CD14-positive monocyte (primary cell): Measurements from ENCODE around the gene SLC2A4RG. TPM values are rescaled to one million over a fixed set of nuclear protein-coding genes. Genes with fewer than 3 reads are reported as not detected.
"Not testable (repeated sequence)": the region's sequence is repeated elsewhere in the genome, so short reads cannot be mapped to it uniquely, and the experiment has no call there.

Experiments
- DNase-seq, 3 donors: peaks; one replicate each; pipeline ENCODE4 v3.0.0-alpha.2; 2011 to 2022
- H2AFZ ChIP-seq: 2 replicates; pipeline ENCODE4 v1.6.0; 2012; ENCODE audit warnings: mild to moderate bottlenecking, low read depth, low read length, inconsistent platforms; ENCODE audit not compliant: insufficient read depth, poor library complexity, severe bottlenecking
- H3K27ac ChIP-seq, 2 donors: 1 replicate in 1 of 2; 2 replicates in 1 of 2; pipeline ENCODE4 v1.5.1; 2012 to 2013; ENCODE audit warnings: low read length in 2 of 2, control low read depth in 1 of 2, inconsistent platforms in 1 of 2, low read depth in 1 of 2, mild to moderate bottlenecking in 1 of 2
- H3K27me3 ChIP-seq, 2 donors: one replicate each; pipeline versions ENCODE4 v1.6.0 to v1.6.1; 2011 to 2013; ENCODE audit warnings: low read length in 2 of 2; ENCODE audit not compliant: control insufficient read depth in 2 of 2, insufficient read depth in 2 of 2
- H3K36me3 ChIP-seq, 2 donors: replicated peaks in 1 of 2; 1 replicate in 1 of 2; 2 replicates in 1 of 2; pipeline versions ENCODE4 v1.5.1 to v1.6.1; 2012 to 2013; ENCODE audit warnings: low read length in 2 of 2, control low read depth in 1 of 2, inconsistent platforms in 1 of 2, mild to moderate bottlenecking in 1 of 2; ENCODE audit not compliant: insufficient read depth in 2 of 2, control insufficient read depth in 1 of 2
- H3K4me1 ChIP-seq, 2 donors: 1 replicate in 1 of 2; 2 replicates in 1 of 2; pipeline versions ENCODE4 v1.5.1 to v1.6.1; 2012 to 2013; ENCODE audit warnings: low read length in 2 of 2, control low read depth in 1 of 2, inconsistent platforms in 1 of 2, mild to moderate bottlenecking in 1 of 2, moderate library complexity in 1 of 2; ENCODE audit not compliant: insufficient read depth in 2 of 2, control insufficient read depth in 1 of 2
- H3K4me2 ChIP-seq: replicated peaks from 2 replicates; pipeline ENCODE3; 2012; ENCODE audit warnings: low read length, moderate library complexity, mild to moderate bottlenecking; ENCODE audit not compliant: poor library complexity, severe bottlenecking; ENCODE audit errors: extremely low read depth
- H3K4me3 ChIP-seq, 3 experiments: fragments of 200-600 bp in 1 of 3; sonication (generic) in 1 of 3; replicated peaks in 1 of 3; 1 replicate in 2 of 3; 2 replicates in 1 of 3; pipeline ENCODE4 v1.5.1; 2011 to 2013; ENCODE audit warnings: low read length in 3 of 3, mild to moderate bottlenecking in 3 of 3, control low read depth in 2 of 3, low read depth in 2 of 3, inconsistent platforms in 1 of 3, moderate library complexity in 1 of 3
- H3K79me2 ChIP-seq: 2 replicates; pipeline ENCODE4 v1.6.0; 2012; ENCODE audit warnings: mild to moderate bottlenecking, control low read depth, inconsistent platforms, low read length, moderate library complexity; ENCODE audit not compliant: insufficient read depth
- H3K9ac ChIP-seq: 2 replicates; pipeline ENCODE4 v1.6.0; 2017; ENCODE audit warnings: low read length, mild to moderate bottlenecking; ENCODE audit not compliant: insufficient read depth, poor library complexity, severe bottlenecking
- H3K9me3 ChIP-seq, 2 donors: replicated peaks in 1 of 2; 1 replicate in 1 of 2; 2 replicates in 1 of 2; pipeline versions ENCODE4 v1.5.1 to v1.6.1; 2012 to 2013; ENCODE audit warnings: low read length in 2 of 2, control low read depth in 1 of 2; ENCODE audit not compliant: control insufficient read depth in 1 of 2, insufficient read depth in 1 of 2
- H4K20me1 ChIP-seq: 2 replicates; pipeline ENCODE4 v1.6.0; 2012; ENCODE audit warnings: mild to moderate bottlenecking, low read length, control low read depth, moderate library complexity; ENCODE audit not compliant: insufficient read depth
- H3K27ac Mint-ChIP-seq, 7 donors: one replicate each; pipeline ENCODE4 v1.8.0; 2020; ENCODE audit warnings: mild to moderate bottlenecking in 7 of 7, mixed read lengths in 7 of 7, moderate library complexity in 6 of 7, inconsistent platforms in 2 of 7
- H3K27me3 Mint-ChIP-seq, 3 donors: one replicate each; pipeline ENCODE4 v1.8.0; 2021 to 2022; ENCODE audit warnings: low read depth in 3 of 3, mild to moderate bottlenecking in 3 of 3, mixed read lengths in 3 of 3, moderate library complexity in 3 of 3, inconsistent platforms in 1 of 3
- H3K36me3 Mint-ChIP-seq, 2 donors: one replicate each; pipeline ENCODE4 v1.8.0; 2020; ENCODE audit warnings: mixed read lengths in 2 of 2, inconsistent platforms in 1 of 2, mild to moderate bottlenecking in 1 of 2
- H3K4me1 Mint-ChIP-seq: one replicate; pipeline ENCODE4 v1.8.0; 2020; ENCODE audit warnings: mild to moderate bottlenecking, mixed read lengths
- H3K4me3 Mint-ChIP-seq, 2 donors: one replicate each; pipeline ENCODE4 v1.8.0; 2020; ENCODE audit warnings: mild to moderate bottlenecking in 2 of 2, mixed read lengths in 2 of 2, moderate library complexity in 1 of 2
- H3K9me3 Mint-ChIP-seq, 7 donors: one replicate each; pipeline ENCODE4 v1.8.0; 2020 to 2022; ENCODE audit warnings: mixed read lengths in 7 of 7, mild to moderate bottlenecking in 6 of 7, moderate library complexity in 6 of 7, inconsistent platforms in 2 of 7
- CTCF ChIP-seq: fragments of 200-600 bp; IDR thresholded peaks from one replicate; pipeline ENCODE4 v1.8.0; 2022; ENCODE audit warnings: antibody characterized with exemption, mild to moderate bottlenecking
- WGBS: methylation state at CpG from one replicate; pipeline ENCODE4 v1.1.5; 2013; ENCODE audit warnings: missing lambda C conversion rate; ENCODE audit not compliant: insufficient coverage; 5-methylcytosine and 5-hydroxymethylcytosine counted together
- intact Hi-C, 2 donors: fragments of 100-400 bp; cut with micrococcal nuclease; formaldehyde crosslinking; loops; one replicate each; pipeline versions ENCODE4 v1.15.0 to v1.15.1; 2023
- polyA plus RNA-seq, 3 donors: library from polyadenylated mRNA; depleted of rRNA in 1 of 3; unstranded in 2 of 3; stranded (reverse) in 1 of 3; fragments of 300-500 nt in 2 of 3; fragments of >200 nt in 1 of 3; fragmentation: Illumina TruSeq in 2 of 3; gene quantifications; 1 replicate in 2 of 3; 2 replicates in 1 of 3; pipeline ENCODE4 v1.2.3, GENCODE V29; 2012 to 2021

The SLC2A4RG gene
- polyA plus RNA-seq, 3 donors: 0.46 to 21.0 (median 1.5) TPM

DNA sequence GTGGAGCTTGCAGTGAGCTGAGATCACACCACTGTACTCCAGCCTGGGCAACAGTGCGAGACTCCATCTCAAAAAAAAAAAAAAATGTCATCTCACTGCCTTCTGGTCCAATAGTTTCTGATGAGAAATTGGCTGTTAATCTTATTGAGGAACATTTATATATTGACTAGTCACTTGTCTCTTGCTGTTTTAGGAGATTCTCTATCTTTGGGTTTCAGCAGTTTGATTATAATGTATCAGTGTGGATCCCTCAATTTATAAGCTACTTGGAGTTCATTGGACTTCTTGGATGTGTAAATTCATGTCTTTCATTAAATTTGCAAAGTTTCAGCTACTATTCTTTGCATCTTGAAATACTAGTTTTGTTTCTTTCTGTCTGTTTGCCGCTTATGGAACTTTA, 20.6 kb upstream of the SLC2A4RG start:
- DNase-seq: no peak
- H4K20me1 ChIP-seq: peaks cover 78% of the 10 kb centered on the region
- Mint-ChIP-seq H3K9me3 (peaks cover 14 to 32% (median 29%) of the 10 kb centered on the region in 7 donors), H3K36me3 (peaks cover 63 to 94% of the 10 kb centered on the region in 2 donors), H3K27ac (peak overlapping the region in 1 of 7 donors; percentile 3), H3K4me1 (no peaks in the 10 kb centered on the region), H3K27me3 (peaks cover 0 to 1% (median 0%) of the 10 kb centered on the region in 3 donors), H3K4me3 (no peak overlapping the region)
- H2AFZ ChIP-seq: no peak overlapping the region
- H3K27me3 ChIP-seq: no peaks in the 10 kb centered on the region
- peaks cover 73% of the 10 kb centered on the region for H3K79me2 ChIP-seq
- H3K9me3 ChIP-seq: peaks cover 14 to 24% of the 10 kb centered on the region in 2 donors
- H3K4me3 ChIP-seq: no peak overlapping the region
- no peak overlapping the region for H3K27ac ChIP-seq
- H3K4me2 ChIP-seq: no peak overlapping the region
- TF ChIP-seq CTCF: no peak
- peaks cover 36 to 89% of the 10 kb centered on the region in 2 donors for H3K36me3 ChIP-seq
- intact Hi-C loops: no loop called here
- no peak overlapping the region for H3K9ac ChIP-seq
- H3K4me1 ChIP-seq: no peaks in the 10 kb centered on the region
- 93% methylated on average over 2 of the region's 2 CpGs for WGBS

DNA sequence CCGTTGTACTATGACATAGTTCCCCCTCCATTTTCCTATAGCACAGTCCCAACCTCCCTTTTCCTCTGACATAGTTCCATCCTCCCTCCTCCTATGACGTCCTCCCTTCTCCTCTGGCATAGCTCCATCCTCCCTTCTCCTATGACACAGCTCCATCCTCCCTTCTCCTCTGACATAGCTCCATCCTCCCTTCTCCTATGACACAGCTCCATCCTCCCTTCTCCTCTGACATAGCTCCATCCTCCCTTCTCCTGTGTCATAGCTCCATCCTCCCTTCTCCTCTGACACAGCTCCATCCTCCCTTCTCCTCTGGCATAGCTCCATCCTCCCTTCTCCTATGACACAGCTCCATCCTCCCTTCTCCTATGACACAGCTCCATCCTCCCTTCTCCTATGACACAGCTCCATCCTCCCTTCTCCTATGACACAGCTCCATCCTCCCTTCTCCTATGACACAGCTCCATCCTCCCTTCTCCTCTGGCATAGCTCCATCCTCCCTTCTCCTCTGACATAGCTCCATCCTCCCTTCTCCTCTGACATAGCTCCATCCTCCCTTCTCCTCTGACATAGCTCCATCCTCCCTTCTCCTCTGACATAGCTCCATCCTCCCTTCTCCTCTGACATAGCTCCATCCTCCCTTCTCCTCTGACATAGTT, 16.5 kb upstream of the SLC2A4RG start:
- H3K27ac ChIP-seq, intact Hi-C loops, H3K4me3 ChIP-seq, H2AFZ ChIP-seq, H3K9ac ChIP-seq, H3K4me1 ChIP-seq, H3K27me3 ChIP-seq, DNase-seq, H3K27me3 Mint-ChIP-seq, H3K4me2 ChIP-seq, H3K4me3 Mint-ChIP-seq, H3K27ac Mint-ChIP-seq: not testable (repeated sequence)
- Histone ChIP-seq H4K20me1 (peaks cover 68% of the 10 kb centered on the region), H3K79me2 (peaks cover 54% of the 10 kb centered on the region), H3K36me3 (peaks cover 38 to 81% of the 10 kb centered on the region in 2 donors), H3K9me3 (peaks cover 17 to 23% of the 10 kb centered on the region in 2 donors)
- WGBS: 97% methylated on average over 2 of the region's 2 CpGs
- peaks cover 19 to 31% (median 25%) of the 10 kb centered on the region in 7 donors for H3K9me3 Mint-ChIP-seq
- H3K4me1 Mint-ChIP-seq: peaks cover 10% of the 10 kb centered on the region
- peaks cover 55 to 90% of the 10 kb centered on the region in 2 donors for H3K36me3 Mint-ChIP-seq

GRCh38 chr20:63730189-63730733, 9.3 kb upstream of the SLC2A4RG start:
- Mint-ChIP-seq H3K27ac (peak overlapping the region in 1 of 7 donors; percentile 81), H3K4me1 (peaks cover 21% of the 10 kb centered on the region), H3K36me3 (peaks cover 42 to 51% of the 10 kb centered on the region in 2 donors)
- H3K9me3 ChIP-seq, H3K27me3 ChIP-seq, H3K27ac ChIP-seq, H3K9me3 Mint-ChIP-seq, H3K27me3 Mint-ChIP-seq, H2AFZ ChIP-seq, H3K4me2 ChIP-seq, H3K9ac ChIP-seq, H3K4me3 Mint-ChIP-seq, intact Hi-C loops, H3K4me3 ChIP-seq, DNase-seq: not testable (repeated sequence)
- peaks cover 0 to 11% of the 10 kb centered on the region in 2 donors for H3K4me1 ChIP-seq
- peaks cover 95% of the 10 kb centered on the region for H4K20me1 ChIP-seq
- peaks cover 36 to 79% of the 10 kb centered on the region in 2 donors for H3K36me3 ChIP-seq
- peaks cover 40% of the 10 kb centered on the region for H3K79me2 ChIP-seq
- 67% methylated on average over 16 of the region's 18 CpGs for WGBS
